HL-60 (cell line): ENCODE measurements around the gene GPR68.

ENCODE experiments used
- CTCF ChIP-seq: IDR thresholded peaks from one replicate; pipeline ENCODE4 v1.5.1; 2011; ENCODE audit warnings: low read length, control low read depth, inconsistent platforms; ENCODE audit not compliant: insufficient read depth
- GABPA ChIP-seq: IDR thresholded peaks from 2 replicates; pipeline ENCODE4 v1.6.1; 2012; ENCODE audit warnings: low read depth
- REST ChIP-seq: IDR thresholded peaks from 2 replicates; pipeline ENCODE4 v1.6.1; 2012; ENCODE audit warnings: low read depth; ENCODE audit not compliant: insufficient replicate concordance

GRCh38 chr14:91186515-91187066 is 57.9 kb downstream of the GPR68 start:
- TF ChIP-seq CTCF, result no peak
- no peak for TF ChIP-seq GABPA
- no peak for TF ChIP-seq REST
